Common myeloid progenitor, CD34-positive (primary cell): ENCODE measurements around the gene ATP5ME.

Experiments used
- CTCF ChIA-PET: fragments of 350-600 bp; sonication (Branson Sonifier 250); formaldehyde crosslinking; loops from one replicate; lab custom pipeline; 2021; ENCODE audit warnings: antibody characterized with exemption; lab: Charles Lee
- POLR2A ChIA-PET: fragments of 350-600 bp; sonication (Branson Sonifier 250); formaldehyde crosslinking; loops from one replicate; lab custom pipeline; 2021; ENCODE audit warnings: antibody characterized with exemption; lab: Charles Lee
- DNase-seq, 3 donors: peaks; one replicate each; pipeline versions ENCODE4 v3.0.0 to v3.0.0-alpha.2; 2013
- H3K27ac ChIP-seq, 2 experiments: 1 replicate in 1 of 2; 2 replicates in 1 of 2; pipeline ENCODE4 v1.7.0; 2013; ENCODE audit warnings: inconsistent platforms in 2 of 2, low read length in 2 of 2, mild to moderate bottlenecking in 2 of 2, low read depth in 1 of 2, moderate library complexity in 1 of 2; ENCODE audit not compliant: severe bottlenecking in 2 of 2, insufficient read depth in 1 of 2, poor library complexity in 1 of 2
- H3K27me3 ChIP-seq, 5 experiments: replicated peaks in 2 of 5; 1 replicate in 3 of 5; 2 replicates in 2 of 5; pipeline versions ENCODE4 v1.6.1 to v1.7.0; 2013; ENCODE audit warnings: low read length in 4 of 5, mild to moderate bottlenecking in 2 of 5, moderate library complexity in 2 of 5, inconsistent platforms in 1 of 5; ENCODE audit not compliant: insufficient read depth in 5 of 5, control insufficient read depth in 4 of 5
- H3K36me3 ChIP-seq, 4 experiments: 1 replicate in 2 of 4; 2 replicates in 2 of 4; pipeline versions ENCODE4 v1.6.1 to v1.7.0; 2013; ENCODE audit warnings: low read length in 3 of 4, control low read depth in 1 of 4, mild to moderate bottlenecking in 1 of 4; ENCODE audit not compliant: control insufficient read depth in 4 of 4, insufficient read depth in 4 of 4
- H3K4me1 ChIP-seq, 4 experiments: 1 replicate in 3 of 4; 2 replicates in 1 of 4; pipeline versions ENCODE4 v1.6.1 to v1.7.1; 2013; ENCODE audit warnings: low read length in 3 of 4, mild to moderate bottlenecking in 3 of 4, control low read depth in 1 of 4, inconsistent platforms in 1 of 4, moderate library complexity in 1 of 4; ENCODE audit not compliant: control insufficient read depth in 4 of 4, insufficient read depth in 4 of 4; ENCODE audit errors: control extremely low read depth in 1 of 4
- H3K4me3 ChIP-seq, 7 experiments: 1 replicate in 4 of 7; 2 replicates in 3 of 7; pipeline versions ENCODE4 v1.5.1 to v1.7.0; 2013; ENCODE audit warnings: mild to moderate bottlenecking in 7 of 7, low read length in 6 of 7, moderate library complexity in 6 of 7, inconsistent platforms in 2 of 7, low read depth in 2 of 7, control low read depth in 1 of 7; ENCODE audit not compliant: insufficient read depth in 4 of 7, control insufficient read depth in 1 of 7; ENCODE audit errors: extremely low read depth in 1 of 7
- H3K9me3 ChIP-seq, 5 experiments: 1 replicate in 4 of 5; 2 replicates in 1 of 5; pipeline versions ENCODE4 v1.6.1 to v1.7.1; 2013; ENCODE audit warnings: low read length in 4 of 5, mild to moderate bottlenecking in 2 of 5, inconsistent platforms in 1 of 5, low read depth in 1 of 5, moderate library complexity in 1 of 5; ENCODE audit not compliant: control insufficient read depth in 4 of 5, insufficient read depth in 2 of 5; ENCODE audit errors: control extremely low read depth in 1 of 5
- WGBS: methylation state at CpG from one replicate; pipeline ENCODE4 v1.1.5; 2013; ENCODE audit not compliant: insufficient coverage; 5-methylcytosine and 5-hydroxymethylcytosine counted together

The ATP5ME gene

GRCh38 chr4:667545-667925 lies 6.5 kb downstream of the ATP5ME start:
- ChIA-PET CTCF (no interaction called here), POLR2A (no interaction called here)
- H3K27ac ChIP-seq = no peak overlapping the region
- H3K36me3 ChIP-seq = peaks cover 4 to 25% (median 16%) of the 10 kb centered on the region in 4 experiments
- 91% methylated on average over 9 of the region's 10 CpGs for WGBS
- DNase-seq = no peak
- no peak overlapping the region for H3K4me3 ChIP-seq
- peaks cover 0 to 22% (median 16%) of the 10 kb centered on the region in 4 experiments for H3K4me1 ChIP-seq
- no peaks in the 10 kb centered on the region for H3K9me3 ChIP-seq
- no peaks in the 10 kb centered on the region for H3K27me3 ChIP-seq

GRCh38 chr4:666822-667544 lies 7.1 kb downstream of the ATP5ME start:
- DNase-seq = no peak
- CTCF ChIA-PET = no interaction called here
- POLR2A ChIA-PET = no interaction called here
- H3K27ac ChIP-seq = no peak overlapping the region
- H3K36me3 ChIP-seq = peaks cover 4 to 25% (median 11%) of the 10 kb centered on the region in 4 experiments
- peaks cover 0 to 22% (median 16%) of the 10 kb centered on the region in 4 experiments for H3K4me1 ChIP-seq
- no peaks in the 10 kb centered on the region for H3K27me3 ChIP-seq
- no peak overlapping the region for H3K4me3 ChIP-seq
- 92% methylated on average over 17 of the region's 28 CpGs for WGBS
- no peaks in the 10 kb centered on the region for H3K9me3 ChIP-seq

- POLR2A ChIA-PET = no interaction called here
- DNase-seq = no peak
- CTCF ChIA-PET = interaction anchor here (0.7 kb wide), 1 partner anchor 17 kb away, joined by 4 read pairs; no protein-coding TSS in a partner anchor
- WGBS = 95% methylated on average over 22 of the region's 22 CpGs
- Histone ChIP-seq H3K36me3 (peaks cover 0 to 22% (median 7%) of the 10 kb centered on the region in 4 experiments), H3K4me1 (peaks cover 0 to 22% (median 16%) of the 10 kb centered on the region in 4 experiments), H3K27me3 (no peaks in the 10 kb centered on the region), H3K27ac (no peak overlapping the region), H3K4me3 (no peak overlapping the region), H3K9me3 (no peaks in the 10 kb centered on the region)
Measured at GRCh38 chr4:666436-666810, 7.7 kb downstream of the ATP5ME start.

- Histone ChIP-seq H3K9me3 (no peaks in the 10 kb centered on the region), H3K36me3 (peaks cover 0 to 17% (median 7%) of the 10 kb centered on the region in 4 experiments), H3K27ac (no peak overlapping the region), H3K4me1 (peaks cover 0 to 22% (median 16%) of the 10 kb centered on the region in 4 experiments), H3K27me3 (no peaks in the 10 kb centered on the region), H3K4me3 (no peak overlapping the region)
- WGBS = 92% methylated on average over 15 of the region's 22 CpGs
- no peak for DNase-seq
- POLR2A ChIA-PET = no interaction called here
- CTCF ChIA-PET = interaction anchor here (0.7 to 1.0 kb wide), 2 partner anchors 8 to 18 kb away, joined by 4 read pairs; partner anchors contain the start of genes ATP5ME and MYL5
Measured at GRCh38 chr4:665751-666435, 8.2 kb downstream of the ATP5ME start.

- Histone ChIP-seq H3K9me3 (no peaks in the 10 kb centered on the region), H3K4me1 (peaks cover 0 to 22% (median 16%) of the 10 kb centered on the region in 4 experiments), H3K27ac (no peak overlapping the region), H3K27me3 (no peaks in the 10 kb centered on the region), H3K4me3 (no peak overlapping the region), H3K36me3 (peaks cover 0 to 16% (median 4%) of the 10 kb centered on the region in 4 experiments)
- CTCF ChIA-PET = interaction anchor here (0.7 to 1.0 kb wide), 2 partner anchors 9 to 18 kb away, joined by 4 read pairs; partner anchors contain the start of genes ATP5ME and MYL5
- no peak for DNase-seq
- POLR2A ChIA-PET = no interaction called here
- whole genome bisulfite sequencing = 95% methylated on average over 11 of the region's 12 CpGs
Measured at GRCh38 chr4:665381-665750, 8.7 kb downstream of the ATP5ME start.

GRCh38 chr4:664713-665231 lies 9.3 kb downstream of the ATP5ME start:
- Histone ChIP-seq H3K4me1 (peaks cover 0 to 22% (median 16%) of the 10 kb centered on the region in 4 experiments), H3K27ac (no peak overlapping the region), H3K27me3 (no peaks in the 10 kb centered on the region), H3K4me3 (peak overlapping the region in 2 of 7 experiments; percentile 84 to 90), H3K36me3 (peaks cover 0 to 19% (median 6%) of the 10 kb centered on the region in 4 experiments), H3K9me3 (no peaks in the 10 kb centered on the region)
- 96% methylated on average over 19 of the region's 24 CpGs for WGBS
- CTCF ChIA-PET = interaction anchor here (1.0 to 1.4 kb wide), 3 partner anchors 9 to 20 kb away, joined by 3 to 5 read pairs (median 4); partner anchors contain the start of genes ATP5ME and MYL5
- POLR2A ChIA-PET = interaction anchor here (1.2 kb wide), 1 partner anchor 10 kb away, joined by 5 read pairs; the partner anchor contains the start of genes ATP5ME and MYL5
- no peak for DNase-seq
